ENCODE results near the gene OSBPL1A. TPM values are rescaled to one million over a fixed set of nuclear protein-coding genes. Genes with fewer than 3 reads are reported as not detected.

Gene OSBPL1A
- total RNA-seq, 2 donors from 2014 or later, result 20.7 to 33.0 TPM

GRCh38 chr18:24254071-24254470 is 143.6 kb downstream of the OSBPL1A start:
- intact Hi-C loops (cut with DNase I), result no loop called here
- H3K9ac ChIP-seq (ENCODE audit: low read depth in 2 of 2, low read length in 2 of 2), result no peak overlapping the region
- no peak for TF ChIP-seq CTCF (IDR thresholded peaks at IDR 0.05)
- H3K4me1 ChIP-seq, result no peaks in the 10 kb centered on the region
- H3K36me3 ChIP-seq, result no peaks in the 10 kb centered on the region
- H3K27me3 ChIP-seq, result no peaks in the 10 kb centered on the region
- DNase-seq, result no peak
- no peak overlapping the region for H3K4me3 ChIP-seq
- H3K9me3 ChIP-seq, result no peaks in the 10 kb centered on the region
- H3K27ac ChIP-seq, result no peak overlapping the region

- Histone ChIP-seq H3K9me3 (no peaks in the 10 kb centered on the region), H3K27ac (no peak overlapping the region), H3K4me1 (no peaks in the 10 kb centered on the region), H3K4me3 (no peak overlapping the region), H3K9ac (ENCODE audit: low read depth in 2 of 2, low read length in 2 of 2) (no peak overlapping the region), H3K36me3 (no peaks in the 10 kb centered on the region), H3K27me3 (no peaks in the 10 kb centered on the region)
- DNase-seq, result no peak
- TF ChIP-seq CTCF (IDR thresholded peaks at IDR 0.05), result no peak
- intact Hi-C loops (cut with DNase I), result no loop called here
Observed at GRCh38 chr18:24249716-24250115, 147.9 kb downstream of the OSBPL1A start.

GRCh38 chr18:24248359-24248758 is 149.3 kb downstream of the OSBPL1A start:
- no peak overlapping the region for H3K4me3 ChIP-seq
- no peaks in the 10 kb centered on the region for H3K4me1 ChIP-seq
- intact Hi-C loops (cut with DNase I), result no loop called here
- no peak for TF ChIP-seq CTCF (IDR thresholded peaks at IDR 0.05)
- no peaks in the 10 kb centered on the region for H3K36me3 ChIP-seq
- no peak for DNase-seq
- no peaks in the 10 kb centered on the region for H3K27me3 ChIP-seq
- no peak overlapping the region for H3K27ac ChIP-seq
- no peak overlapping the region for H3K9ac ChIP-seq (ENCODE audit: low read depth in 2 of 2, low read length in 2 of 2)
- H3K9me3 ChIP-seq, result no peaks in the 10 kb centered on the region

GRCh38 chr18:24246143-24246542 is 151.5 kb downstream of the OSBPL1A start:
- Histone ChIP-seq H3K27ac (no peak overlapping the region), H3K27me3 (no peaks in the 10 kb centered on the region), H3K4me3 (no peak overlapping the region), H3K9ac (ENCODE audit: low read depth in 2 of 2, low read length in 2 of 2) (no peak overlapping the region), H3K9me3 (no peaks in the 10 kb centered on the region), H3K36me3 (no peaks in the 10 kb centered on the region), H3K4me1 (no peaks in the 10 kb centered on the region)
- no peak for TF ChIP-seq CTCF (IDR thresholded peaks at IDR 0.05)
- DNase-seq, result no peak
- intact Hi-C loops (cut with DNase I), result no loop called here

- Histone ChIP-seq H3K36me3 (no peaks in the 10 kb centered on the region), H3K9ac (ENCODE audit: low read depth in 2 of 2, low read length in 2 of 2) (no peak overlapping the region), H3K27me3 (no peaks in the 10 kb centered on the region), H3K4me1 (no peaks in the 10 kb centered on the region), H3K9me3 (no peaks in the 10 kb centered on the region), H3K27ac (no peak overlapping the region), H3K4me3 (no peak overlapping the region)
- no peak for TF ChIP-seq CTCF (IDR thresholded peaks at IDR 0.05)
- no peak for DNase-seq
- intact Hi-C loops (cut with DNase I), result no loop called here
Observed at GRCh38 chr18:24244698-24245097, 152.9 kb downstream of the OSBPL1A start.

- no peak overlapping the region for H3K9ac ChIP-seq (ENCODE audit: low read depth in 2 of 2, low read length in 2 of 2)
- DNase-seq, result no peak
- intact Hi-C loops (cut with DNase I), result no loop called here
- H3K4me1 ChIP-seq, result no peaks in the 10 kb centered on the region
- no peaks in the 10 kb centered on the region for H3K27me3 ChIP-seq
- H3K4me3 ChIP-seq, result no peak overlapping the region
- H3K9me3 ChIP-seq, result no peaks in the 10 kb centered on the region
- no peaks in the 10 kb centered on the region for H3K36me3 ChIP-seq
- no peak for TF ChIP-seq CTCF (IDR thresholded peaks at IDR 0.05)
- H3K27ac ChIP-seq, result no peak overlapping the region
Observed at GRCh38 chr18:24243677-24244076, 153.9 kb downstream of the OSBPL1A start.

All from colonic mucosa (tissue), 4 donors.